SU-DHL-6 (cell line): ENCODE results near the gene BRD3OS.

Experiments used
- H2AFZ ChIP-seq: fragments of 200-600 bp; sonication (generic); 2 replicates; pipeline ENCODE4 v1.6.1; 2014; ENCODE audit warnings: low read depth, mild to moderate bottlenecking, moderate library complexity, mixed read lengths, antibody characterized with exemption, low read length; ENCODE audit not compliant: severe bottlenecking
- H3F3A ChIP-seq: fragments of 200-600 bp; shearing (Covaris generic); 2 replicates; pipeline ENCODE4 v1.6.0; 2016; ENCODE audit warnings: antibody characterized with exemption, mild to moderate bottlenecking; ENCODE audit not compliant: insufficient read depth
- H3K27ac ChIP-seq: fragments of 200-600 bp; sonication (generic); 2 replicates; pipeline ENCODE4 v1.5.1; 2016; ENCODE audit warnings: low read depth, mild to moderate bottlenecking, low read length, moderate library complexity, mixed read lengths
- H3K27me3 ChIP-seq: fragments of 200-600 bp; sonication (generic), shearing (Covaris generic); 2 replicates; pipeline ENCODE4 v1.6.0; 2014; ENCODE audit warnings: mild to moderate bottlenecking, low read length
- H3K36me3 ChIP-seq: fragments of 200-600 bp; sonication (generic); 2 replicates; pipeline ENCODE4 v1.6.1; 2014; ENCODE audit warnings: mild to moderate bottlenecking, low read length, mixed read lengths
- H3K4me2 ChIP-seq: fragments of 300-600, 200-600 bp; shearing (Covaris generic), sonication (generic); 2 replicates; pipeline ENCODE4 v1.6.0; 2014; ENCODE audit warnings: low read length, low read depth, mild to moderate bottlenecking; ENCODE audit not compliant: poor library complexity, severe bottlenecking
- H3K4me3 ChIP-seq: fragments of 200-600 bp; sonication (generic); 2 replicates; pipeline ENCODE4 v1.5.1; 2014; ENCODE audit warnings: antibody characterized with exemption, low read length, mild to moderate bottlenecking, mixed read lengths; ENCODE audit not compliant: insufficient read depth, poor library complexity, severe bottlenecking
- H3K79me2 ChIP-seq: fragments of 200-600 bp; sonication (generic); 2 replicates; pipeline ENCODE4 v1.6.1; 2014; ENCODE audit warnings: mild to moderate bottlenecking, low read length, moderate library complexity; ENCODE audit not compliant: insufficient read depth
- H3K9ac ChIP-seq: fragments of 200-600 bp; sonication (generic); 2 replicates; pipeline ENCODE4 v1.7.0; 2014; ENCODE audit warnings: mild to moderate bottlenecking, low read length
- H3K9me2 ChIP-seq: fragments of 200-600 bp; sonication (generic); replicated peaks from 2 replicates; pipeline ENCODE4 v1.6.1; 2014; ENCODE audit warnings: low read length; ENCODE audit not compliant: insufficient read depth
- H3K9me3 ChIP-seq: fragments of 200-600 bp; sonication (generic); 2 replicates; pipeline ENCODE4 v1.6.1; 2014; ENCODE audit warnings: low read length, mixed read lengths; ENCODE audit not compliant: insufficient read depth
- H4K20me1 ChIP-seq: fragments of 200-600 bp; sonication (generic); 2 replicates; pipeline ENCODE4 v1.6.1; 2014; ENCODE audit warnings: low read depth, mild to moderate bottlenecking, antibody characterized with exemption, low read length, moderate library complexity, mixed read lengths
- CTCF ChIP-seq: fragments of 200-600 bp; sonication (generic); IDR thresholded peaks from one replicate; pipeline ENCODE4 v1.5.1; 2017; ENCODE audit warnings: antibody characterized with exemption, mild to moderate bottlenecking, low read length, moderate library complexity; ENCODE audit not compliant: insufficient read depth, poor library complexity, severe bottlenecking
- EZH2phosphoT487 ChIP-seq: fragments of 200-600 bp; sonication (generic), shearing (Covaris generic); conservative IDR thresholded peaks from 2 replicates; pipeline ENCODE4 v1.6.1; 2018; ENCODE audit warnings: mild to moderate bottlenecking, antibody characterized with exemption, low read length, moderate library complexity, mixed read lengths

Gene BRD3OS

GRCh38 chr9:133978899-133979272, 46.4 kb upstream of the BRD3OS start:
- H3K9ac ChIP-seq = peak overlapping the region; percentile 17; the same call in 1 of the 2 replicates
- H3K4me2 ChIP-seq = no peak overlapping the region
- no peak overlapping the region for H3K4me3 ChIP-seq

DNA sequence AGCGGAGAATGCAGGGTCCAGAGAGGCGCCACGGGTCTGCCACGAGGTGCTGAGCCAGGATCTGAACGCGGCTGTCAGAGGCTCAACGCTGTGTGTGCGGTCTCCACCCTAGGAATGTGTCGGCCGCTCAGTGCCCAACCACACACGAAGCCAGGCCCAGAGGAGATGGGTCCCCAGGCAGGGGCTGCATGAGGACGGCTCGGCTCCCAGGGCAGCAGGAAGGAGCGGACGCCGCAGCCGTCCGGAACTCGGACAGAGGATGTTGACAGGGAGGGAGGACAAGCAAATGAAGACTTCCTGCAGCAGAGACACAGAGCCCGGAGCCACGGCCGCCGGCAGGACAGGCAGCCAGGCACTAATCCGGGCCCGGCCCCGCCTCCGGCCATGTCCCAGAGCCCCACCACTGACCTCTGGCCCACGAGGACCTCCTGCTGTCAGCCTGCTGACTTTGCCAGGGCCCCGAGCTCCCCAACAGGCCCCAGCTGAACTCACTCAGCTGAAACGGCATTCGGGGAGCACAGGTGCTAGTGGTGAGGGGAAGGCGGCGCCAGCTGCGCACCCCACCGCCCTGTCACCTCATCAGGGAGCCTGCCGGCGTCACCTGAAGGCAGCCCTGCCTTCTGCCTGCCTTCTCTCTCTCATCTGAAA, 45.9 kb upstream of the BRD3OS start:
- Histone ChIP-seq H4K20me1 (peaks cover 6% of the 10 kb centered on the region; the same call in 1 of the 2 replicates), H3K9me3 (no peaks in the 10 kb centered on the region), H3K27ac (peak overlapping the region; percentile 97), H3K27me3 (no peaks in the 10 kb centered on the region), H3K9me2 (no peaks in the 10 kb centered on the region), H3K79me2 (peaks cover 83% of the 10 kb centered on the region), H3K9ac (peak overlapping the region; percentile 53), H3K4me2 (peak overlapping the region; percentile 69), H3F3A (peaks cover 35% of the 10 kb centered on the region), H3K36me3 (no peaks in the 10 kb centered on the region), H3K4me3 (no peak overlapping the region), H2AFZ (no peak overlapping the region)
- TF ChIP-seq EZH2phosphoT487 (no peak), CTCF (no peak)

More at GRCh38 chr9:133978899-133979272, 46.4 kb upstream of the BRD3OS start:
- no peak for TF ChIP-seq EZH2phosphoT487
- TF ChIP-seq CTCF = no peak
- H3K79me2 ChIP-seq = peaks cover 84% of the 10 kb centered on the region
- H3K27ac ChIP-seq = peak overlapping the region; percentile 97
- H4K20me1 ChIP-seq = peaks cover 6% of the 10 kb centered on the region; the same call in 1 of the 2 replicates
- H3K9me2 ChIP-seq = no peaks in the 10 kb centered on the region
- no peaks in the 10 kb centered on the region for H3K9me3 ChIP-seq
- H3K36me3 ChIP-seq = no peaks in the 10 kb centered on the region
- H3F3A ChIP-seq = peaks cover 35% of the 10 kb centered on the region
- H3K27me3 ChIP-seq = no peaks in the 10 kb centered on the region
- H2AFZ ChIP-seq = no peak overlapping the region

DNA sequence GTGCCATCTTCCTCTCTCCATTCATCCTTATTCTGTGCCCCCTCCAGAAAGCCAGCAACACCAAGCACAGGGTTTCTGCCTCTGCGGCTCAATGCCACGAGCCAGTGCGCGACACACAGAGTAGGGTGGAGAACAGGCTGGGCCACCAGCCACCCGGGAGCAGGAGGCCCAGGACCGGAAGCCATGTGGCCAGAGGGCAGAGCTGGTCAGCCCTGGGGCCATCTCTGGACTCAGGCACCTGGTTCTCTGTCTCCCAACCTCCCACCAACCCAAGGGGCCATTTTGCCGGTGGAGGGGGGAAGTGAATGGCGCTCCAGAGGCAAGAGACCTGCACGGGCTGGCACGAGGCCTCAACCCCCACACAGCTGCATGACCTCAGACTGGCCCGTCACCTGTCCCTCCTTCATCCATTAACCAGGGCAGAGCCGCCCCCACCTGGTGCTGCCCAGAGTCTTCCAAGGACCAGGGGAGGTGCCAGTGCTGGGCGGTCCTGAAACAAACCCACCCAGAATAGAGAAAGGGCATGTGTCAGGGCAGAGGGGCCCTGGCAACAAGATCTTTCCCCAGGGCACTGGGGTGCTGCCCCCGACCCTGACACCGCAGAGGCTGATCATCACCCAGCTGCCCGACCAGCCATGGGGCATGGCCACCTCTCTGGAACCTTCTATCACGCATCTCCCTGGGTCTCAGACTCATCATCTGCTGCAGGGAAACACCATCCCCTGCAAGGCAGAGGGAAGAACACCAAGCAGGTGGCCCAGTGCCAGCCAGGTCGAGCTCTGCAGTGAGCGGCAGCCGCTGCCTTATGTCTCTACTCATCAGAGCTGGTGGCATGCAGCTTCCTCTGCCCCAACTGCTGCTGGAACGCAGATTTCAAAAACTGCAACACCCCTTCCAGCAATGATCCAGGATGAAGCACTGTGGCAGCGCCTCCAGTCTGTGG, 45.1 kb upstream of the BRD3OS start:
- H3K4me3 ChIP-seq = peak overlapping the region; percentile 12
- peaks cover 5% of the 10 kb centered on the region; the same call in 1 of the 2 replicates for H4K20me1 ChIP-seq
- no peaks in the 10 kb centered on the region for H3K27me3 ChIP-seq
- H3K9me3 ChIP-seq = no peaks in the 10 kb centered on the region
- peaks cover 83% of the 10 kb centered on the region for H3K79me2 ChIP-seq
- no peaks in the 10 kb centered on the region for H3K36me3 ChIP-seq
- H3K4me2 ChIP-seq = peak overlapping the region; percentile 69
- no peak overlapping the region for H2AFZ ChIP-seq
- peak overlapping the region; percentile 53 for H3K9ac ChIP-seq
- H3K9me2 ChIP-seq = no peaks in the 10 kb centered on the region
- TF ChIP-seq CTCF = no peak
- no peak for TF ChIP-seq EZH2phosphoT487
- H3F3A ChIP-seq = peaks cover 35% of the 10 kb centered on the region
- peak overlapping the region; percentile 97 for H3K27ac ChIP-seq
